ENCODE measurements around the gene TMEM151B. TPM values are rescaled to one million over a fixed set of nuclear protein-coding genes. Genes with fewer than 3 reads are reported as not detected.

Gene TMEM151B
- total and polyA plus RNA-seq, 2 donors (not counting 1 experiment from before 2014, with no cell fraction given) = 0.01 to 0.10 TPM

GRCh38 chr6:44237813-44238433 lies 32.3 kb upstream of the TMEM151B start:
- Mint-ChIP-seq H3K27me3 (no peaks in the 10 kb centered on the region), H3K27ac (peak overlapping the region; percentile 96), H3K4me1 (peaks cover 15% of the 10 kb centered on the region), H3K4me3 (peak overlapping the region; percentile 95), H3K9me3 (ENCODE audit: insufficient read depth) (no peaks in the 10 kb centered on the region)
- H3K27me3 ChIP-seq (replicated peaks in 1 of 4; ENCODE audit: control extremely low read depth in 1 of 4, control insufficient read depth in 3 of 4, insufficient read depth in 4 of 4, low read length in 3 of 4) = no peaks in the 10 kb centered on the region
- under 1% methylated on average over 38 of the region's 42 CpGs for WGBS (ENCODE audit: insufficient coverage)
- CTCF ChIA-PET = interaction anchor here (0.8 to 4.5 kb wide), 15 partner anchors 8 to 140 kb away, joined by 3 to 37 read pairs (median 7); partner anchors contain the start of genes HSP90AB1, SLC29A1 and SLC35B2
- H3K9ac ChIP-seq (ENCODE audit: low read length) = peak overlapping the region; percentile 90
- peak overlapping the region; percentile 90 to 91 for H3K27ac ChIP-seq (ENCODE audit: low read length in 2 of 2)
- DNase-seq (peak; percentile 87), ATAC-seq (ENCODE audit: low read depth) (peak; percentile 93)
- peaks cover 6 to 14% of the 10 kb centered on the region in 2 donors for H3K4me1 ChIP-seq (ENCODE audit: control insufficient read depth in 2 of 2, insufficient read depth in 2 of 2, low read length in 2 of 2)
- H4K20me1 ChIP-seq (ENCODE audit: control insufficient read depth, insufficient read depth, low read length, poor library complexity, severe bottlenecking) = no peaks in the 10 kb centered on the region
- TF ChIP-seq CTCF (IDR thresholded peaks at IDR 0.05) (peak; percentile 97), EZH2 (IDR thresholded peaks at IDR 0.05; ENCODE audit: borderline replicate concordance, insufficient read depth, low read depth, low read length, poor library complexity, severe bottlenecking) (no peak)
- intact Hi-C loops (cut with micrococcal nuclease) = loop anchor here (1.0 kb wide), 4 partner anchors 8 to 142 kb away; partner anchors contain the start of gene SLC29A1
- peak overlapping the region; percentile 93 for H3K4me2 ChIP-seq (replicated peaks; ENCODE audit: low read depth, low read length, poor library complexity, severe bottlenecking)
- POLR2A ChIA-PET = interaction anchor here (0.9 to 1.8 kb wide), 5 partner anchors 9 to 110 kb away, joined by 3 to 23 read pairs (median 4); partner anchors contain the start of genes HSP90AB1, SLC29A1 and TMEM63B
- no peaks in the 10 kb centered on the region for H3K79me2 ChIP-seq (ENCODE audit: control insufficient read depth, insufficient read depth, low read length)
- peak overlapping the region; percentile 96 for H2AFZ ChIP-seq (ENCODE audit: insufficient read depth, low read depth, low read length, poor library complexity, severe bottlenecking)
- H3K36me3 ChIP-seq (replicated peaks in 1 of 2; ENCODE audit: control extremely low read depth in 1 of 2, control insufficient read depth in 1 of 2, extremely low read depth in 1 of 2, insufficient read depth in 2 of 2, low read length in 1 of 2) = no peaks in the 10 kb centered on the region
- no peaks in the 10 kb centered on the region for H3K9me3 ChIP-seq (ENCODE audit: control extremely low read depth in 1 of 3, control insufficient read depth in 2 of 3, insufficient read depth in 1 of 3, low read length in 2 of 3)
- H3K4me3 ChIP-seq (ENCODE audit: control extremely low read depth in 1 of 5, extremely low read depth in 1 of 5, insufficient read depth in 1 of 5, low read depth in 2 of 5, low read length in 4 of 5) = peak overlapping the region; percentile 28 to 85 (median 79)
